PC-9 (cell line): ENCODE data around the gene MAPKBP1. TPM values are rescaled to one million over a fixed set of nuclear protein-coding genes. Genes with fewer than 3 reads are reported as not detected.

Experiments used
- BruUV-seq: library from RNA; stranded (reverse); fragments of 400-500 nt; replicated peaks from 2 replicates; lab custom pipeline; 2021; lab: Mats Ljungman, UMichigan
- CTCF ChIA-PET: fragments of 300-600 bp; sonication (Branson Sonifier 250); formaldehyde crosslinking; loops from one replicate; lab custom pipeline; 2022; ENCODE audit warnings: antibody characterized with exemption; lab: Charles Lee
- POLR2A ChIA-PET: fragments of 300-600 bp; sonication (Branson Sonifier 250); formaldehyde crosslinking; loops from one replicate; lab custom pipeline; 2022; ENCODE audit warnings: antibody characterized with exemption; ENCODE audit not compliant: unreplicated experiment; lab: Charles Lee
- DNase-seq, 2 experiments: peaks; one replicate each; pipeline versions ENCODE4 v3.0.0 to v3.0.0-alpha.2; 2015 to 2022; ENCODE audit warnings: mixed read lengths in 1 of 2
- H2AFZ ChIP-seq: fragments of 200-600 bp; sonication (generic); 2 replicates; pipeline ENCODE4 v1.8.1; 2017; ENCODE audit warnings: antibody characterized with exemption
- H3F3A ChIP-seq: fragments of 200-600 bp; sonication (generic); 2 replicates; pipeline ENCODE4 v1.8.1; 2017; ENCODE audit warnings: antibody characterized with exemption, mild to moderate bottlenecking, low read depth; ENCODE audit not compliant: insufficient read depth
- H3K27ac ChIP-seq: fragments of 200-600 bp; sonication (generic); 2 replicates; pipeline ENCODE4 v1.6.1; 2016; ENCODE audit warnings: mixed run types
- H3K27me3 ChIP-seq: fragments of 200-600 bp; sonication (generic); 2 replicates; pipeline ENCODE4 v1.6.1; 2016; ENCODE audit warnings: low read depth, mixed run types; ENCODE audit not compliant: insufficient read depth
- H3K36me3 ChIP-seq: fragments of 200-600 bp; sonication (generic); 2 replicates; pipeline ENCODE4 v1.6.1; 2016; ENCODE audit warnings: low read depth, mixed run types
- H3K4me1 ChIP-seq: fragments of 200-600 bp; sonication (generic); replicated peaks from 2 replicates; pipeline ENCODE4 v1.6.1; 2016; ENCODE audit warnings: mixed run types; ENCODE audit not compliant: insufficient read depth
- H3K4me2 ChIP-seq: fragments of 200-600 bp; sonication (generic); 2 replicates; pipeline ENCODE4 v1.6.1; 2017; ENCODE audit warnings: mixed run types
- H3K4me3 ChIP-seq: fragments of 200-600 bp; sonication (generic); 2 replicates; pipeline ENCODE4 v1.6.1; 2016; ENCODE audit warnings: mixed run types
- H3K79me2 ChIP-seq: fragments of 200-600 bp; sonication (generic); 2 replicates; pipeline ENCODE4 v1.6.1; 2017; ENCODE audit warnings: low read depth, mixed run types
- H3K9me2 ChIP-seq: fragments of 200-600 bp; sonication (generic); 2 replicates; pipeline ENCODE4 v1.8.1; 2017; ENCODE audit warnings: mild to moderate bottlenecking; ENCODE audit not compliant: insufficient read depth
- H3K9me3 ChIP-seq: fragments of 200-600 bp; sonication (generic); 2 replicates; pipeline ENCODE4 v1.8.1; 2016; ENCODE audit warnings: low read depth; ENCODE audit not compliant: insufficient read depth
- H4K20me1 ChIP-seq: fragments of 200-600 bp; sonication (generic); 2 replicates; pipeline ENCODE4 v1.8.1; 2017; ENCODE audit not compliant: insufficient read depth
- CTCF ChIP-seq: fragments of 200-600 bp; sonication (generic); conservative IDR thresholded peaks from 2 replicates; pipeline ENCODE4 v1.6.1; 2017; ENCODE audit warnings: mixed run types, antibody characterized with exemption, mild to moderate bottlenecking, moderate library complexity
- EZH2 ChIP-seq: fragments of 200-600 bp; sonication (generic); IDR thresholded peaks from 2 replicates; pipeline ENCODE4 v1.8.0; 2017; ENCODE audit warnings: antibody characterized with exemption, low read depth
- intact Hi-C: fragments of 100-400 bp; cut with micrococcal nuclease; formaldehyde crosslinking; loops from one replicate; pipeline ENCODE4 v1.10.0; 2022; ENCODE audit not compliant: unreplicated experiment
- total RNA-seq: library from RNA; stranded (reverse); gene quantifications from 2 replicates; pipeline ENCODE4 v1.2.3, GENCODE V29; 2021

The MAPKBP1 gene
- total RNA-seq, 1 experiment from 2014 or later, result 22.9 TPM

- no peaks in the 10 kb centered on the region for H3K4me1 ChIP-seq
- no peaks in the 10 kb centered on the region for H3F3A ChIP-seq
- no peak overlapping the region for H3K4me3 ChIP-seq
- POLR2A ChIA-PET, result no interaction called here
- no peak overlapping the region for H2AFZ ChIP-seq
- CTCF ChIA-PET, result interaction anchor here (1.1 kb wide), 1 partner anchor 81 kb away, joined by 4 read pairs; no protein-coding TSS in a partner anchor
- no peaks in the 10 kb centered on the region for H3K79me2 ChIP-seq
- intact Hi-C loops, result no loop called here
- H3K27me3 ChIP-seq, result no peaks in the 10 kb centered on the region
- H4K20me1 ChIP-seq, result no peaks in the 10 kb centered on the region
- no peaks in the 10 kb centered on the region for H3K36me3 ChIP-seq
- no TSS peak for BruUV-seq
- no peak overlapping the region for H3K27ac ChIP-seq
- H3K4me2 ChIP-seq, result no peak overlapping the region
- no peak for DNase-seq
- TF ChIP-seq CTCF (no peak), EZH2 (no peak)
- no peaks in the 10 kb centered on the region for H3K9me2 ChIP-seq
- H3K9me3 ChIP-seq, result no peaks in the 10 kb centered on the region
Measured at GRCh38 chr15:41822957-41823356, 48.7 kb downstream of the MAPKBP1 start.

- Histone ChIP-seq H3K27me3 (no peaks in the 10 kb centered on the region), H3K27ac (no peak overlapping the region), H3F3A (no peaks in the 10 kb centered on the region), H3K9me2 (no peaks in the 10 kb centered on the region), H3K4me2 (no peak overlapping the region), H4K20me1 (no peaks in the 10 kb centered on the region), H3K4me3 (no peak overlapping the region), H3K36me3 (no peaks in the 10 kb centered on the region), H3K79me2 (no peaks in the 10 kb centered on the region), H3K4me1 (0 out of 2 replicates have a peak, but pooled peaks cover under 1% of the 10 kb centered on the region), H2AFZ (no peak overlapping the region), H3K9me3 (no peaks in the 10 kb centered on the region)
- CTCF ChIA-PET, result no interaction called here
- no TSS peak for BruUV-seq
- intact Hi-C loops, result no loop called here
- POLR2A ChIA-PET, result no interaction called here
- no peak for TF ChIP-seq CTCF
- no peak for TF ChIP-seq EZH2
- no peak for DNase-seq
Measured at GRCh38 chr15:41823502-41823901, 49.2 kb downstream of the MAPKBP1 start.

DNA sequence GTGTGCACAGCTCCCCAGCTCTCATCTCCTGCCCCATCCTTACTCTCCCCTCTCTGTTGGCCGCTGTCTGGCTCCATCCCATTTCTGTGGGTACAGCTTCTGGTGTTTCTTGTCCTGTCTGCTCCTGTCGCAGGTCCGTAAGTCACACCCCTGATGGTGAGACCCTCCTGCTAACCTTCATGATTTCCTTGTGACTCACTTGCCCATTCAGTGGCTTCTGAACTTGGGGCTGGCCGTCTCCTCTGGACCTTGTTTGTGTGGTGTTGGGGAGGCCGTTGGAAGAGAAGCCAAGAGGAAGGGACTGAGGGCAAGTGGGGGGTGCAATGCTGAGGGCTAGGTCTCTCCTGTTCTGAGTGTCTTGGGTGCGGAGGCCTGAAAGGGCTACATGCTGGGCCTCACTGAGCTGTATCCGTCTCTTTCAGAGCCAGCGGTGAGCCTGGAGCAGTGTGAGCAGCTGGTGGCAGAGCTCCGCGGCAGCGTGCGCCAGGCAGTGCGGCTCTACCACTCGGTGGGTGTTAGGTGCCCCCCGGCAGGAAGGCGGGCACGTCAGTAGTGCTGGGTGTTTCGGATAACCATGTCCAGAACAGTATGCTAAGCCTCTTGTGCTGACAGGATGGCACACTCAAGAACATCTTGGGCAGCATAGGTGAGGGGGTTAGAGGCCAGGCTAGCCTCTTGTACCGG lies 49.9 kb downstream of the MAPKBP1 start:
- CTCF ChIA-PET, result no interaction called here
- Histone ChIP-seq H3K27me3 (no peaks in the 10 kb centered on the region), H3K4me1 (0 out of 2 replicates have a peak, but pooled peaks cover 6% of the 10 kb centered on the region), H3K27ac (no peak overlapping the region), H2AFZ (no peak overlapping the region), H3K9me2 (no peaks in the 10 kb centered on the region), H4K20me1 (no peaks in the 10 kb centered on the region), H3K4me3 (no peak overlapping the region), H3K9me3 (no peaks in the 10 kb centered on the region), H3K36me3 (no peaks in the 10 kb centered on the region), H3K4me2 (no peak overlapping the region), H3K79me2 (no peaks in the 10 kb centered on the region), H3F3A (no peaks in the 10 kb centered on the region)
- POLR2A ChIA-PET, result interaction anchor here (0.9 kb wide), 1 partner anchor 188 kb away, joined by 8 read pairs; no protein-coding TSS in a partner anchor
- intact Hi-C loops, result no loop called here
- no peak for DNase-seq
- TF ChIP-seq CTCF (no peak), EZH2 (no peak)
- BruUV-seq, result no TSS peak
